Measurements from ENCODE around the gene TSKS. TPM values are rescaled to one million over a fixed set of nuclear protein-coding genes. Genes with fewer than 3 reads are reported as not detected.

Gene TSKS
- total RNA-seq, 4 donors from 2014 or later: 0.73 to 4.2 TPM; not detected in 2

DNA sequence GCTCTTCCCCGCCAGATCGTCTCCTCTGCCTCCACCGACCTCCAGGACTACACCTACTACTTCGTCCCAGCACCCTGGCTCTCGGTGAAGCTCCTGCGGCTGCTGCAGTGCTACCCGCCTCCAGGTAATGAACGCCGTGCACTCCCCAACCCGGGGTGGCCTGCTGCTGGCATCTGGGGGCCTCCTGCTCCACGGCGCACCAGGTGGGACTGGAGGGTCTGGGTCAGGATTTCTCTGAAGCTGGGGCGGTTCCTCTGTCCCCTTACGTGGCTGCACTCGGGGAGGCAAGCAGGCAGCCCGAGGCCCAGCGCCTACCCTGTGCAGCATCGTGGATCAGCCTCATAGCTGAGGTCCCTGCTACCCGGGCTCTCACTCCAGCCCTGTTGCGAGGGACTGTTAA lies 32.5 kb upstream of the TSKS start:
- H3K9me3 ChIP-seq: no peaks in the 10 kb centered on the region
- ATAC-seq: no peak
- 100% methylated on average over 2 of the region's 20 CpGs; no CpG with 5 or more reads in 1 of the 2 donors for WGBS, 2 donors (ENCODE audit: low coverage in 1 of 2)
- TF ChIP-seq, protein P1, sequence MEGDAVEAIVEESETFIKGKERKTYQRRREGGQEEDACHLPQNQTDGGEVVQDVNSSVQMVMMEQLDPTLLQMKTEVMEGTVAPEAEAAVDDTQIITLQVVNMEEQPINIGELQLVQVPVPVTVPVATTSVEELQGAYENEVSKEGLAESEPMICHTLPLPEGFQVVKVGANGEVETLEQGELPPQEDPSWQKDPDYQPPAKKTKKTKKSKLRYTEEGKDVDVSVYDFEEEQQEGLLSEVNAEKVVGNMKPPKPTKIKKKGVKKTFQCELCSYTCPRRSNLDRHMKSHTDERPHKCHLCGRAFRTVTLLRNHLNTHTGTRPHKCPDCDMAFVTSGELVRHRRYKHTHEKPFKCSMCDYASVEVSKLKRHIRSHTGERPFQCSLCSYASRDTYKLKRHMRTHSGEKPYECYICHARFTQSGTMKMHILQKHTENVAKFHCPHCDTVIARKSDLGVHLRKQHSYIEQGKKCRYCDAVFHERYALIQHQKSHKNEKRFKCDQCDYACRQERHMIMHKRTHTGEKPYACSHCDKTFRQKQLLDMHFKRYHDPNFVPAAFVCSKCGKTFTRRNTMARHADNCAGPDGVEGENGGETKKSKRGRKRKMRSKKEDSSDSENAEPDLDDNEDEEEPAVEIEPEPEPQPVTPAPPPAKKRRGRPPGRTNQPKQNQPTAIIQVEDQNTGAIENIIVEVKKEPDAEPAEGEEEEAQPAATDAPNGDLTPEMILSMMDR (IDR thresholded peaks at IDR 0.05): no peak
- no peak for TF ChIP-seq EP300 (IDR thresholded peaks at IDR 0.05)
- no peak for TF ChIP-seq POLR2AphosphoS5 (IDR thresholded peaks at IDR 0.05)
- no peak for TF ChIP-seq POLR2A (IDR thresholded peaks at IDR 0.05)
- no peaks in the 10 kb centered on the region for H3K27me3 ChIP-seq
- peaks cover 0 to 100% of the 10 kb centered on the region in 2 donors for H3K36me3 ChIP-seq
- no peak overlapping the region for H3K27ac ChIP-seq
- H3K4me3 ChIP-seq: no peak overlapping the region
- peaks cover 0 to 13% (median 0%) of the 10 kb centered on the region in 3 donors for H3K4me1 ChIP-seq

DNA sequence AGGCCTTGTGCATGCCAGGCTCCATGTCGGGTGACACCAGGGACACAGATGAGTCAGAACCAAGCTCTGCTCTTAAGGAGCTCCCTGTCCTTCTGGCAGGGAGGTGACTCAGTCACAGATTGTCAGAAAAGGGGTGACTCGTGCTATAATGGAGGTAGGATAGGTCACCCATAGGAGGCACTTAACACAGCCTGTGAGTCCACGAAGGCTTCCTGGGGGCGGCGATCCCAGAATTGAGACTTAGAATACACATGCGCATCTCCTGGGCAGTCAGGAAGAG lies 30.4 kb upstream of the TSKS start:
- H3K4me1 ChIP-seq: peaks cover 0 to 18% (median 0%) of the 10 kb centered on the region in 3 donors
- WGBS, 2 donors (ENCODE audit: low coverage in 1 of 2): 17% methylated on average over 1 of the region's 6 CpGs; no CpG with 5 or more reads in 1 of the 2 donors
- H3K27ac ChIP-seq: no peak overlapping the region
- no peak for ATAC-seq
- no peaks in the 10 kb centered on the region for H3K9me3 ChIP-seq
- no peaks in the 10 kb centered on the region for H3K27me3 ChIP-seq
- H3K4me3 ChIP-seq: no peak overlapping the region
- peaks cover 0 to 99% of the 10 kb centered on the region in 2 donors for H3K36me3 ChIP-seq
- TF ChIP-seq, protein P1 (IDR thresholded peaks at IDR 0.05): no peak
- no peak for TF ChIP-seq POLR2AphosphoS5 (IDR thresholded peaks at IDR 0.05)

DNA sequence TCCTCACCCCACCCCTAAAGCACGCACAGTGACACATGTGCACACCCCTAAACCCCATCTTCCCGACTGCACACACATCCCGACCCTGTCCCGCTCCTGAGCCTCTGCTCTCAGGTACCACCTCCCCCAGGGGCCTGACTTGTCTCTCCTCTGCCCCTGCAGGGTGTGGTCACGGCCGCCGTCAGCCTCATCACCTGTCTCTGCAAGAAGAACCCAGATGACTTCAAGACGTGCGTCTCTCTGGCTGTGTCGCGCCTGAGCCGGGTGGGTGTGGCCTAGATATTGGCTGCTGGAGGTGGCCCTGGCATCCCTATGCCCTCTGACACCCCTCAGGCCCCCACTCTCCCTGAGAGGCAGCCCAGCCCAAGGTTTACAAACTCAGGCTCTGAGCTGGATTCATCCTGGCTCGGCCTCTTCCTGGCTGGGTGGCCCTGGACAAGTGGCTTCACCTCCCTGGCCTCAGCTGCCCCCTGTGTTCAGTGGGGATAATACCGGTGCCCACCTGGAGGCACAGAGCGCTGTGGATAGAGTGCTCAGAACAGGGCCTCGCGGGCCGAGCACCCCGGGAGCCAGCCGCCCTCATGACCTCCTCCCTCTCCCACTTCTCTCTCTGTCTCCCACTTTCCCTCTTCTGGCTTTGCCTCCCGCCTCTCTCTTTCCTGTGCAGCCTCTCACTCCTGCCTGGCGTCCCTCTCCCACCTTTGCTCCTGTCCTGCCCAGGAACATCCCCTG lies 29.9 kb upstream of the TSKS start:
- no peak for TF ChIP-seq EP300 (IDR thresholded peaks at IDR 0.05)
- TF ChIP-seq, protein P1 (IDR thresholded peaks at IDR 0.05): no peak
- no peak for TF ChIP-seq POLR2AphosphoS5 (IDR thresholded peaks at IDR 0.05)
- no peak for TF ChIP-seq POLR2A (IDR thresholded peaks at IDR 0.05)
- Histone ChIP-seq H3K27me3 (no peaks in the 10 kb centered on the region), H3K36me3 (peaks cover 0 to 99% of the 10 kb centered on the region in 2 donors), H3K9me3 (no peaks in the 10 kb centered on the region), H3K4me1 (peaks cover 0 to 18% (median 0%) of the 10 kb centered on the region in 3 donors), H3K27ac (no peak overlapping the region), H3K4me3 (no peak overlapping the region)
- WGBS, 2 donors (ENCODE audit: low coverage in 1 of 2): 77 to 87% methylated on average over 2 to 8 of the region's 22 CpGs
- no peak for ATAC-seq

DNA sequence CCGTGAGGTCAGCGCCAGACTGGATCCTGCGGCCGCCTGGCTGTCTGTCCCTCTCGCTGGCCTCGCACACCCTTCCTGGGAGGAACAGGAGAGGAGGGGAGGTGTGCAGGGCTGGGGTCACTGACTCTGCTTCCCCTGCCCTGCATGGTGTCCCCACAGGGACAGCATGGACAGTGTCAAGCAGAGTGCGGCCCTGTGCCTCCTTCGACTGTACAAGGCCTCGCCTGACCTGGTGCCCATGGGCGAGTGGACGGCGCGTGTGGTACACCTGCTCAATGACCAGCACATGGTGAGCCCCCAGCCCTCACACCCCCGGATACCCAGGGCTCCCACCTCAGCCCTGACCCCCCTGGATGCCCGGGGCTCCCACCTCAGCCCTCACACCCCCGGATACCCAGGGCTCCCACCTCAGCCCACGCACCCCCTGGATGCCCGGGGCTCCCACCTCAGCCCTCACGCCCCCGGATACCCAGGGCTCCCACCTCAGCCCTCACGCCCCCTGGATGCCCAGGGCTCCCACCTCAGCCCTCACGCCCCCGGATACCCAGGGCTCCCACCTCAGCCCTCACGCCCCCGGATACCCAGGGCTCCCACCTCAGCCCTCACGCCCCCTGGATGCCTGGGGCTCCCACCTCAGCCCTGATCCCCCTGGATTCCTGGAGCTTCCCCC lies 28.8 kb upstream of the TSKS start:
- H3K36me3 ChIP-seq: peaks cover 0 to 97% of the 10 kb centered on the region in 2 donors
- 88% methylated on average over 6 of the region's 26 CpGs; no CpG with 5 or more reads in 1 of the 2 donors for WGBS, 2 donors (ENCODE audit: low coverage in 1 of 2)
- TF ChIP-seq EP300 (IDR thresholded peaks at IDR 0.05) (no peak), POLR2A (IDR thresholded peaks at IDR 0.05) (no peak), POLR2AphosphoS5 (IDR thresholded peaks at IDR 0.05) (no peak)
- TF ChIP-seq, protein P1 (IDR thresholded peaks at IDR 0.05): no peak
- H3K27ac ChIP-seq: peak overlapping the region in 1 of 4 donors; percentile 12
- H3K4me3 ChIP-seq: no peak overlapping the region
- H3K9me3 ChIP-seq: no peaks in the 10 kb centered on the region
- ATAC-seq: no peak
- no peaks in the 10 kb centered on the region for H3K27me3 ChIP-seq
- H3K4me1 ChIP-seq: peaks cover 0 to 20% (median 0%) of the 10 kb centered on the region in 3 donors

DNA sequence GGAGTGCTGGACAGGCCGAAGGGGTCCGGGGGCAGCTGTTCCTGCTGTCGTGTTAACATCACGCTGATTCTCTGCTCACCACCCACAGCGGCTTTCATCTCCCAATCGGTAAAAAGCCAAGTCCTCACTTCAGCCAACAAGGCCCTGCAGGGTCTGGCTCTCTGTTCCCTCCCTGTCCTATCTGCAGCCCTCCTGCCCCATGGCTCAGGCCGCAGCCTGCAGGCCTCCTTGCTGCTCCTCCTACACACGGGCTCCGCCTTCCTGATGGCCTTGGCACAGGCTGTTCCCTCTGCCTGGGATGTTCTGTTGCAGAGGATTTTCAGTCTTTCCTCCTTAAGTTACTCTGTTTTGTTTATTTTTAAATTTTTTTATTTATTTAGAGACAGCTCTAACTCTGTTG lies 27.8 kb upstream of the TSKS start:
- H3K4me3 ChIP-seq: no peak overlapping the region
- peak; percentile 56 for ATAC-seq
- H3K4me1 ChIP-seq: peaks cover 0 to 31% (median 0%) of the 10 kb centered on the region in 3 donors
- H3K27ac ChIP-seq: peak overlapping the region in 2 of 4 donors; percentile 4 to 12
- H3K36me3 ChIP-seq: peaks cover 0 to 97% of the 10 kb centered on the region in 2 donors
- TF ChIP-seq, protein P1 (IDR thresholded peaks at IDR 0.05): no peak
- TF ChIP-seq POLR2A (IDR thresholded peaks at IDR 0.05) (no peak), EP300 (IDR thresholded peaks at IDR 0.05) (no peak), POLR2AphosphoS5 (IDR thresholded peaks at IDR 0.05) (no peak)
- H3K27me3 ChIP-seq: no peaks in the 10 kb centered on the region
- H3K9me3 ChIP-seq: no peaks in the 10 kb centered on the region
- 57 to 61% methylated on average over 6 to 9 of the region's 9 CpGs for WGBS, 2 donors (ENCODE audit: low coverage in 1 of 2)
